ENCODE data around the gene SUN5.

SUN5 gene

GRCh38 chr20:32986331-32986966, 17.8 kb downstream of the SUN5 start:
- no peak overlapping the region for H3K9ac ChIP-seq (ENCODE audit: insufficient read length)
- no peaks in the 10 kb centered on the region for H3K9me3 ChIP-seq (ENCODE audit: low read depth, low read length)
- no peak overlapping the region for H3K27ac ChIP-seq
- no peak for DNase-seq (ENCODE audit: low read depth, low spot score)
- no peaks in the 10 kb centered on the region for H3K36me3 ChIP-seq (ENCODE audit: insufficient read depth, low read length)
- no peak for TF ChIP-seq POLR2AphosphoS5 (IDR thresholded peaks at IDR 0.05; ENCODE audit: borderline replicate concordance, low read depth, low read length)
- TF ChIP-seq FOXP2 (optimal IDR thresholded peaks at IDR 0.05; ENCODE audit: control extremely low read depth, extremely low read length, insufficient read depth), result no peak
- TF ChIP-seq EZH2 (IDR thresholded peaks at IDR 0.05), result no peak
- no peak overlapping the region for H3K4me3 ChIP-seq

- no peak overlapping the region for H3K27ac ChIP-seq
- H3K4me3 ChIP-seq, result no peak overlapping the region
- H3K36me3 ChIP-seq (ENCODE audit: insufficient read depth, low read length), result no peaks in the 10 kb centered on the region
- no peak overlapping the region for H3K9ac ChIP-seq (ENCODE audit: insufficient read length)
- DNase-seq (ENCODE audit: low read depth, low spot score), result no peak
- TF ChIP-seq POLR2AphosphoS5 (IDR thresholded peaks at IDR 0.05; ENCODE audit: borderline replicate concordance, low read depth, low read length) (no peak), FOXP2 (optimal IDR thresholded peaks at IDR 0.05; ENCODE audit: control extremely low read depth, extremely low read length, insufficient read depth) (no peak), EZH2 (IDR thresholded peaks at IDR 0.05) (no peak)
- H3K9me3 ChIP-seq (ENCODE audit: low read depth, low read length), result no peaks in the 10 kb centered on the region
Observed at GRCh38 chr20:32985596-32985995, 18.6 kb downstream of the SUN5 start.

- no peaks in the 10 kb centered on the region for H3K9me3 ChIP-seq (ENCODE audit: low read depth, low read length)
- no peak overlapping the region for H3K9ac ChIP-seq (ENCODE audit: insufficient read length)
- no peak for DNase-seq (ENCODE audit: low read depth, low spot score)
- no peaks in the 10 kb centered on the region for H3K36me3 ChIP-seq (ENCODE audit: insufficient read depth, low read length)
- no peak overlapping the region for H3K27ac ChIP-seq
- TF ChIP-seq POLR2AphosphoS5 (IDR thresholded peaks at IDR 0.05; ENCODE audit: borderline replicate concordance, low read depth, low read length), result no peak
- TF ChIP-seq EZH2 (IDR thresholded peaks at IDR 0.05), result no peak
- TF ChIP-seq FOXP2 (optimal IDR thresholded peaks at IDR 0.05; ENCODE audit: control extremely low read depth, extremely low read length, insufficient read depth), result no peak
- no peak overlapping the region for H3K4me3 ChIP-seq
Observed at GRCh38 chr20:32984631-32985354, 19.4 kb downstream of the SUN5 start.

GRCh38 chr20:32984196-32984595, 20.0 kb downstream of the SUN5 start:
- no peak for DNase-seq (ENCODE audit: low read depth, low spot score)
- no peak for TF ChIP-seq POLR2AphosphoS5 (IDR thresholded peaks at IDR 0.05; ENCODE audit: borderline replicate concordance, low read depth, low read length)
- TF ChIP-seq EZH2 (IDR thresholded peaks at IDR 0.05), result no peak
- no peak for TF ChIP-seq FOXP2 (optimal IDR thresholded peaks at IDR 0.05; ENCODE audit: control extremely low read depth, extremely low read length, insufficient read depth)

GRCh38 chr20:32983459-32984112, 20.6 kb downstream of the SUN5 start:
- no peak overlapping the region for H3K27ac ChIP-seq
- no peaks in the 10 kb centered on the region for H3K9me3 ChIP-seq (ENCODE audit: low read depth, low read length)
- no peak overlapping the region for H3K9ac ChIP-seq (ENCODE audit: insufficient read length)
- H3K36me3 ChIP-seq (ENCODE audit: insufficient read depth, low read length), result no peaks in the 10 kb centered on the region
- no peak for TF ChIP-seq FOXP2 (optimal IDR thresholded peaks at IDR 0.05; ENCODE audit: control extremely low read depth, extremely low read length, insufficient read depth)
- no peak for TF ChIP-seq POLR2AphosphoS5 (IDR thresholded peaks at IDR 0.05; ENCODE audit: borderline replicate concordance, low read depth, low read length)
- no peak for TF ChIP-seq EZH2 (IDR thresholded peaks at IDR 0.05)
- H3K4me3 ChIP-seq, result no peak overlapping the region
- no peak for DNase-seq (ENCODE audit: low read depth, low spot score)

More at GRCh38 chr20:32984196-32984595, 20.0 kb downstream of the SUN5 start:
- Histone ChIP-seq H3K4me3 (no peak overlapping the region), H3K9ac (ENCODE audit: insufficient read length) (no peak overlapping the region), H3K27ac (no peak overlapping the region), H3K9me3 (ENCODE audit: low read depth, low read length) (no peaks in the 10 kb centered on the region), H3K36me3 (ENCODE audit: insufficient read depth, low read length) (no peaks in the 10 kb centered on the region)

GRCh38 chr20:32982617-32983458, 21.4 kb downstream of the SUN5 start:
- Histone ChIP-seq H3K36me3 (ENCODE audit: insufficient read depth, low read length) (no peaks in the 10 kb centered on the region), H3K9me3 (ENCODE audit: low read depth, low read length) (no peaks in the 10 kb centered on the region), H3K9ac (ENCODE audit: insufficient read length) (no peak overlapping the region), H3K4me3 (no peak overlapping the region), H3K27ac (no peak overlapping the region)
- TF ChIP-seq POLR2AphosphoS5 (IDR thresholded peaks at IDR 0.05; ENCODE audit: borderline replicate concordance, low read depth, low read length) (no peak), EZH2 (IDR thresholded peaks at IDR 0.05) (no peak), FOXP2 (optimal IDR thresholded peaks at IDR 0.05; ENCODE audit: control extremely low read depth, extremely low read length, insufficient read depth) (no peak)
- DNase-seq (ENCODE audit: low read depth, low spot score), result no peak

- H3K9me3 ChIP-seq (ENCODE audit: low read depth, low read length), result no peaks in the 10 kb centered on the region
Observed at GRCh38 chr20:32980990-32981389, 23.2 kb downstream of the SUN5 start.

More at GRCh38 chr20:32980990-32981389, 23.2 kb downstream of the SUN5 start:
- no peak overlapping the region for H3K9ac ChIP-seq (ENCODE audit: insufficient read length)
- H3K4me3 ChIP-seq, result no peak overlapping the region
- H3K36me3 ChIP-seq (ENCODE audit: insufficient read depth, low read length), result no peaks in the 10 kb centered on the region
- no peak overlapping the region for H3K27ac ChIP-seq
- no peak for DNase-seq (ENCODE audit: low read depth, low spot score)
- TF ChIP-seq FOXP2 (optimal IDR thresholded peaks at IDR 0.05; ENCODE audit: control extremely low read depth, extremely low read length, insufficient read depth) (no peak), EZH2 (IDR thresholded peaks at IDR 0.05) (no peak), POLR2AphosphoS5 (IDR thresholded peaks at IDR 0.05; ENCODE audit: borderline replicate concordance, low read depth, low read length) (no peak)

Data from SK-N-MC (cell line).